ENCODE measurements around the gene GAB3. TPM values are rescaled to one million over a fixed set of nuclear protein-coding genes. Genes with fewer than 3 reads are reported as not detected.
"Not testable (repeated sequence)": the region's sequence is repeated elsewhere in the genome, so short reads cannot be mapped to it uniquely, and the experiment has no call there.

Gene GAB3
- polyA plus RNA-seq, 1 donor from 2014 or later = not detected

GRCh38 chrX:154693394-154693793 lies 57.5 kb downstream of the GAB3 start:
- H2AFZ ChIP-seq (ENCODE audit: low read depth, low read length) = no peak overlapping the region
- H4K20me1 ChIP-seq (ENCODE audit: insufficient read depth) = no peaks in the 10 kb centered on the region
- H3K9me2 ChIP-seq (ENCODE audit: insufficient read depth, low read length) = no peaks in the 10 kb centered on the region
- no peak for TF ChIP-seq CTCF (IDR thresholded peaks at IDR 0.05; ENCODE audit: poor library complexity, severe bottlenecking)
- TF ChIP-seq EZH2 (IDR thresholded peaks at IDR 0.05; ENCODE audit: borderline replicate concordance, insufficient read depth, low read length, poor library complexity, severe bottlenecking) = no peak
- TF ChIP-seq POLR2AphosphoS5 (IDR thresholded peaks at IDR 0.05) = no peak
- no peak for TF ChIP-seq EP300 (conservative IDR thresholded peaks at IDR 0.05; ENCODE audit: poor library complexity, severe bottlenecking)
- TF ChIP-seq TAF1 (IDR thresholded peaks at IDR 0.05; ENCODE audit: low read depth) = no peak
- H3K4me3 ChIP-seq (ENCODE audit: low read length) = no peak overlapping the region
- H3K79me2 ChIP-seq (replicated peaks; ENCODE audit: insufficient read depth, low read length) = no peaks in the 10 kb centered on the region
- no peak overlapping the region for H3K9ac ChIP-seq (ENCODE audit: low read length)
- H3K36me3 ChIP-seq (ENCODE audit: insufficient read depth, low read length) = no peaks in the 10 kb centered on the region
- H3K4me2 ChIP-seq (ENCODE audit: low read length) = no peak overlapping the region
- no peak overlapping the region for H3K27ac ChIP-seq (ENCODE audit: low read length)
- H3K9me3 ChIP-seq (ENCODE audit: low read length) = no peaks in the 10 kb centered on the region
- H3K27me3 ChIP-seq (ENCODE audit: insufficient read depth, low read depth, low read length) = no peaks in the 10 kb centered on the region
- no peaks in the 10 kb centered on the region for H3F3A ChIP-seq (ENCODE audit: insufficient read depth, low read length, poor library complexity, severe bottlenecking)

- not testable (repeated sequence) for H3K4me2 ChIP-seq (ENCODE audit: low read length); H3K79me2 ChIP-seq (replicated peaks; ENCODE audit: insufficient read depth, low read length); H3F3A ChIP-seq (ENCODE audit: insufficient read depth, low read length, poor library complexity, severe bottlenecking); H3K4me3 ChIP-seq (ENCODE audit: low read length); H3K9me2 ChIP-seq (ENCODE audit: insufficient read depth, low read length); H4K20me1 ChIP-seq (ENCODE audit: insufficient read depth); H3K9ac ChIP-seq (ENCODE audit: low read length); H2AFZ ChIP-seq (ENCODE audit: low read depth, low read length); H3K36me3 ChIP-seq (ENCODE audit: insufficient read depth, low read length); H3K27ac ChIP-seq (ENCODE audit: low read length); H3K9me3 ChIP-seq (ENCODE audit: low read length); H3K27me3 ChIP-seq (ENCODE audit: insufficient read depth, low read depth, low read length)
These were observed 60.4 kb downstream of the GAB3 start for GRCh38 chrX:154690438-154690837.

- H3K4me3 ChIP-seq (ENCODE audit: low read length); H2AFZ ChIP-seq (ENCODE audit: low read depth, low read length); H3K27ac ChIP-seq (ENCODE audit: low read length); H3K27me3 ChIP-seq (ENCODE audit: insufficient read depth, low read depth, low read length); H4K20me1 ChIP-seq (ENCODE audit: insufficient read depth); H3K9ac ChIP-seq (ENCODE audit: low read length); H3F3A ChIP-seq (ENCODE audit: insufficient read depth, low read length, poor library complexity, severe bottlenecking); H3K4me2 ChIP-seq (ENCODE audit: low read length); H3K36me3 ChIP-seq (ENCODE audit: insufficient read depth, low read length); H3K9me3 ChIP-seq (ENCODE audit: low read length); H3K79me2 ChIP-seq (replicated peaks; ENCODE audit: insufficient read depth, low read length); H3K9me2 ChIP-seq (ENCODE audit: insufficient read depth, low read length): not testable (repeated sequence)
These were observed 78.8 kb downstream of the GAB3 start for GRCh38 chrX:154672084-154672483.

GRCh38 chrX:154670848-154671247 lies 80.0 kb downstream of the GAB3 start:
- H3K27ac ChIP-seq (ENCODE audit: low read length); H3F3A ChIP-seq (ENCODE audit: insufficient read depth, low read length, poor library complexity, severe bottlenecking); H3K79me2 ChIP-seq (replicated peaks; ENCODE audit: insufficient read depth, low read length); H2AFZ ChIP-seq (ENCODE audit: low read depth, low read length); H3K9me3 ChIP-seq (ENCODE audit: low read length); H3K4me3 ChIP-seq (ENCODE audit: low read length); H3K36me3 ChIP-seq (ENCODE audit: insufficient read depth, low read length); H3K9me2 ChIP-seq (ENCODE audit: insufficient read depth, low read length); H3K9ac ChIP-seq (ENCODE audit: low read length); H4K20me1 ChIP-seq (ENCODE audit: insufficient read depth); H3K4me2 ChIP-seq (ENCODE audit: low read length); H3K27me3 ChIP-seq (ENCODE audit: insufficient read depth, low read depth, low read length): not testable (repeated sequence)
